AML-193 (cell line): ENCODE measurements around the gene PLPP1.
"Not testable (repeated sequence)": the region's sequence is repeated elsewhere in the genome, so short reads cannot be mapped to it uniquely, and the experiment has no call there.

Experiments used
- DNase-seq, 2 experiments: peaks; one replicate each; lab custom pipeline; 2025; lab: John Stamatoyannopoulos, UW

The PLPP1 gene

DNA sequence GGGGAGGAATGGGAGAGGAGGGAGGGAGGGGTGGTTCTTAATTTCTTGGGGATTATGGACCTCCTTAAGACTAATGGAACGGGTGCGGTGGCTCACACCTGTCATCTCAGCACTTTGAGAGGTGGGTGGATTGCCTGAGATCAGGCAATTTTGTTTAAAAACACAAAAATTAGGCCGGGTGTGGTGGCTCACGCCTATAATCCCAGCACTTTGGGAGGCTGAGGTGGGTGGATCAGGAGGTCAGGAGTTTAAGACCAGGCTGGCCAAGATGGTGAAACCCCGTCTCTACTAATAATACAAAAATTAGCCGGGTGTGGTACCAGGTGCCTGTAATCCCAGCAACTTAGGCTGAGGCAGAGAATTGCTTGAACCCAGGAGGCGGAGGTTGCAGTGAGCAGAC lies 30.8 kb downstream of the PLPP1 start:
- DNase-seq, result not testable (repeated sequence)

GRCh38 chr5:55502759-55503158 lies 32.0 kb downstream of the PLPP1 start:
- DNase-seq, result no peak

DNA sequence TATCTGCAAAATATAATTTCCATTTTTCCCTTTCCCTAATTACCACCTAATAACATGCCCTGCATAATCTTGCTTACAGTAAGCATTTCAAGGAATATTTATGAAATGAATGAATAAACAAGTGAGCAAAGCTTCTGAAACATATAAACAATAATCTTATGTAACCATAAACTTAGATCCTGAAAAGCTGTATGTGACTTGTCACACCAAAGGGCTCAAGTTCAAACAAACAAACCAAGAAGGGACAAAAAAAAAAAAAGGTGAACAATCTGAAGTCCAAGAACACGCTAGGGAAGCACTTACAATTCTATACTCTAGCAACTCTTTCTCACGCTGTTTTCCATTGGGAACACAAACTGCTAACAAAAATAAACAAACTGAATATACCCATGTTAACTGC lies 36.3 kb downstream of the PLPP1 start:
- DNase-seq, result no peak

DNA sequence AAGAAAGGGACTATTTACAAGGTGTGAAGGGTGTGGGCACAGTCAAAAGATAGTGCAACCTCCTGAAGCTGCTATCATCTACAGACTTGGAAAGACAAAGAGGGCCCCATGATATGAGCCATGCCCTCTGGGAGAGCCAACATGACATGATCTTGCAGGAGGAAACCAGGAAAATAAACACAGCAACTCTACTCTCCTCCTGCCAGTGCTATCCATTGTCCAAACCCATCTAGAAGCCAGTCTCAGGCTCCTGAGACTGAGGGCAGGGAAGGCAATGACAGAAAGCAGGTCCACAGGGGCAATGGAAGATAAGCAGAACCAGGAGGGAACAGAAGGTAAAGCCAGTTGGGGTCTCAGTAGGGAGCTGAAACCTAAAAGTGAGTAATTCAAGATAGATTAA lies 37.1 kb downstream of the PLPP1 start:
- DNase-seq, result no peak

GRCh38 chr5:55495216-55495615 lies 39.5 kb downstream of the PLPP1 start:
- no peak for DNase-seq

GRCh38 chr5:55492449-55492848 lies 42.3 kb downstream of the PLPP1 start:
- no peak for DNase-seq

- DNase-seq, result no peak
Observed at GRCh38 chr5:55485073-55485472, 49.7 kb downstream of the PLPP1 start.

- no peak for DNase-seq
Observed at GRCh38 chr5:55484531-55484930, 50.2 kb downstream of the PLPP1 start.

- no peak for DNase-seq
Observed at GRCh38 chr5:55483885-55484284, 50.9 kb downstream of the PLPP1 start.

DNA sequence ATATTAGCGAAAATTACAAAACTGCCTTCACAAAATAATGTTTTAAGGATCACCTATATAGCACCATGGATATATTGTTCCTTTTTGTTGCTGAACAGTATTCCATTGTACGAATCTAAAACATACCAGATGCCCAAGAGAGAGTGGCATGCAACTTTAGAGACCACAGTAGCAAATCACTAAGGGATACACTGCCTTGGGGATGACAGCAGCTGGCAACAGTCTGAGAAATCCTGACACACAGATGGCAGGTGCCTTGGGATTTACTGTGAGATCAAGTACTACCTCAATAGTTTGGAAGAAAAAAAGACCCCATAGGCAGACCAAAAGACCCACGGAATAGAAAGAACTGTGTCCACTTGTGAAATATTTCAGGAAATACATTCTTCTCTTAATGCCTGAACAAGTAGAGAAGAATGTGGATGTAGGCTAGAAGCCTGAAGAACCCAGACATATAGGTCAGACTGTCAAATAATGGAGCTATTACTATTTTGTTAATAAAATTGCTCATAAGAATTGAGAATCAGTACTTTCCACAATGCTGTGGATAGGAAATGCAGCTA lies 53.4 kb downstream of the PLPP1 start:
- no peak for DNase-seq

DNA sequence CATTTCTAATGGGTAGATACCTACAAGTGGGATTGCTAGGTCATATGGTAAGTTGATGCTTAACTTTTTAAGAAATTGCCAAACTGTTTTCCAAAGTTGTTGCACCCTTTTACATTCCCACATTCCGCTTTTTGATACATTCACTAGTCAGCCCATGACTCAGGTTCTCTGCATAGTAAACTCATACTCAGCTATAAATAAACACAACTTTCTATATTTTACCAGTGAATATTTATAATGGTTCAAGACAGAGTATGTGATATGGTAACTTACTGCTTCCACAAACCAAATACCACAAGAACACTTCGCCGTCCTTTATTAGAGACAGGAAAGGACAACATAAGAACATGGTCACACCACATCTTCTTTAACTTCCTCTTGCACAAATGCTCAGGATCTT lies 54.0 kb downstream of the PLPP1 start:
- no peak for DNase-seq

DNA sequence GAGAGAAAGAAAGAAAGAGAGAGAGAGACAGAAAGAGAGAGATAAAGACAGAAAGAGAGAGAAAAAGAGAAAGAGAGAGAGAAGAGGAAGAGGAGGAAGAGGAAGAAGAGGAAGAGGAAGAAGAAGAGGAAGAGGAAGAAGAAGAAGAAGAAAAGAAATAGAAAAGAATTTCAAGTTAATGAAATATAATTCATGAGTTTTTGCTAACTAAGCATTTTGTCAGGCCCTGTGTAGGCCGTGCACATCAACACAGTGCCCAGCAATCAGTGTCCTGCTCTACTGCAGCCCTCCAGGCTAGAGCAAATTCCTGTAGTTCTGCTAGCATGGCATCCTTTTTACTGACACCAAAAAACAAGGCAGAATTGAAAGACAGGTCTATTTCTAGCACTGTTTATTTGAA lies 62.1 kb downstream of the PLPP1 start:
- no peak for DNase-seq

DNA sequence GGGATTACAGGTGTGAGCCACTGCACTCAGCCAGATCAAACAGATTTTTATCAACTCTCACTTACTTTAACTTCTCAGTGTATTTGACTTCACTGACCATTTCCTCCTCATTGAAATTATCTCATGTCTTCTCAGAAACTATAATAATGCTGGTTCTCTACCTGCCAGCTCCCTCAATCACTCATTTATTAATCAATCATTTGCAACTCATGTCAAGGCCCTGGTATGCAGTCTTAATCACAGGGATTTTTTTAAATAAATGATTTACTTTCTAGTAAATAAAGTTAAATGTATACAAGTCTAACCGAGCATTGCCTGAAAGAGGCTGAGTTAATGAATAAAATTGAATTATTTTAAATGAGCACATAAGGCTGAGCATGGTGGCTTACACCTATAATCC lies 63.3 kb downstream of the PLPP1 start:
- DNase-seq, result no peak

DNA sequence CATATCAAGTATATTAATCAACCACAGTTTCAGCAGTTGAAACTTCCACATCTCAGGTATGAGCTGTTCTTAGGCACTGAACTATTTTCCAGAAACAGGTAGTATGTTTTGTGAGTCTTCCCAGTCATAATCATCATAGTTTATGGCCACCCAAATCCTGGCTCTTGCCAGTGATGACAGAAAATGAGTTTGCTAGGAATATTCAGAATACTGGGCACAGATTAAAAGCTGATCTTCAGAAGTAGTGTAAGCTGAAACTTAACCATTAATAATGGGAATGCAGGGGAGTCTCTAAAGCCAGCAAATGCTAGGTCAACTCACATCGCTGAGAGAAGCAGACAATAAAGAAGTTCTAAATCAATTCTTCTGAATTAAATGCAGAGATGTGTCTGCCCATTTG lies 64.5 kb downstream of the PLPP1 start:
- no peak for DNase-seq

DNA sequence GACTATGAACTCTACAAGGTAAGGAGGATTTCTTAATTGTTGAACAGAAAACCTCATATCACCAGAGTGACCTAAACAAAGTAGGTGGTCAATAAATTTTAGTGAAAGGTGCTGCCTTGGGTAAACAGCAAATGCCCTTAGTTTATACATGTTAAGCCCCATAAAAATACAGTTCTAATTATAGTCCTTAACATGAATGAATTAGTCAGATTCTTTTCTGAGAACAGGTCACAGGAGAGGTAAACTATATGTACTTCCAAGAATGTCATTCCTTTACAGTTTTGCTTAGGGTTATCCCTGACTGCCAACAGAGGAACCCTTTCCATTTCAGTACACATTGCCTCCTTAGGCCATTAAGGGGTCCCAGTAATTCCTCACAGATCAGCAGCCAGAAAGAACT lies 64.9 kb downstream of the PLPP1 start:
- DNase-seq, result no peak

DNA sequence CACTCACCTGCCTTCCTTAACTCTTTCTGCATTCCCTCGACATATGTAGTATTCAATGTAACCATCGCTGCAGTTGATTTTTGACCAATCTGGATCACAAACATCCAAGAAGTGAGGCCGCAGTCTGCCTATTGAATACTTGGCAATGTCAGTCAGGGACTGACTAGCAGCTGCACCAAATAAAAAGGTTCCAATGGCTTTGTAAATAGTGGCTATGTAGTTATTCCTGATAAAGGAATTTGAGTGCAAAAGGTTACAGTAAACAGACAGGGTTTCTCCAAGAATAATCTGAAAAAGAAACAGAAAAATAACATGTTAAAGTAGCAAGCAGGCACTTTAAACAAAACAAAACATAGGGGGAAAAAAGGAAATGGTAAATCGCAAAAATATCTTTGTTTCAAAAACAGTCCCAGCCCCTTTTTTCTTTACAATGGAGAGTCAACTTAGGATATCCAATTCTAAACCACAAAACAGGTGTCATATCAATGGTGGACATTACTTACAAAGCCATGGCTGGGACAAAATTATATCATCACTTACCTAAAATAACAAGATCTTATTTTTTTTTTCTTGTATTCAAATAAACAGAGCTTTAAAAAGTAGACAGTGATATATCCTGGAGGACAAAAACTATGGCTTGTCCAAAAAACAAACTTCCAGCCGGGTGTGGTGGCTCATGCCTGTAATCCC lies 66.8 kb downstream of the PLPP1 start:
- DNase-seq, result no peak

GRCh38 chr5:55463613-55464012 lies 71.2 kb downstream of the PLPP1 start:
- no peak for DNase-seq

DNA sequence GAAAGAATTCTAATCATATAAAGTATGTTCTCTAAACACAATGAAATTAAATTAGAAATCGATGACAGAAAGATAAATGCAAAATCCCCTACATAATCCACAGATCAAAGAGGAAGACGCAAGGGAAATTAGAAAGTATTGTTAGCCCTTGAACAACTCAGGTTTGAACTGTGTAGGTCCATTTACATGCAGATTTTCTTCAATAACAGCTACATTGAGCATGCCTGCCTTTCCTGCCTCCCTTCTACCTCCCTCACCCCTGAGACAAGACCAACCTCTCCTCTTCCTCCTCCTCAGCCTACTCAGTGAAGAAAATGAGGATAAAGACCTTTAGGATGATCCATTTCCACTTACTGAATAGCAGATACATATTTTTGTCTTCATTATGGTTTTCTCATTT lies 75.2 kb downstream of the PLPP1 start:
- no peak for DNase-seq

DNA sequence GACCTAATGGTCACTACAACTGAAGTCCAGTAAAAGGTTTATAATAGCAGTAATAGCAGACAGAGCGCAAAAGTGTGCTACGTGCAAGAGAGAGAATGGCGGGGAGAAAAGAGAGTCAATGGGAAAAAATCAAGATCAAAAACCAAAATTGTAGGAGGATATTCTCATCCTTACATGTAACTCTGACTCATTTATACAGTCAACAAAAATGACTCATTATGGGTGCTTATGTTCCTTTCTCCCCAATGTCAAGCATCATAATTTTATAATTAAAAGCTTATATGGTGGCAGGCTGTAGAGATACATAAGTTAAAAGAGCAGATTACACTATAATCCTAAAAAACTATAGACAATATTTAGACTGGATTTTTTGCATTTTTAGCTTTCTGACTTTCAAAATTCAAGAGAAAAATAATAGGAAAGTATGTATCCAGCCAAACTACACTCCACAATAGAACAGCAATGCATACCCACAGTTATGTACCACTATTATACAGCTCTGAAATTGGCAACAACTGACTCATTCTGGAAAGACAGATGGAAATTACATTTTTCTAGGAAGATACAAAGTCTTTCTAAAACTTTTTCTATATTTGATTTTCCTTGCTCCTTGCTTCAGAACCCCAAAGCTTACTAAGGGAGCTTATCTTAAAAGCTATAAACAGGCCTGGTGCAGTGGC lies 78.4 kb downstream of the PLPP1 start:
- DNase-seq, result no peak

DNA sequence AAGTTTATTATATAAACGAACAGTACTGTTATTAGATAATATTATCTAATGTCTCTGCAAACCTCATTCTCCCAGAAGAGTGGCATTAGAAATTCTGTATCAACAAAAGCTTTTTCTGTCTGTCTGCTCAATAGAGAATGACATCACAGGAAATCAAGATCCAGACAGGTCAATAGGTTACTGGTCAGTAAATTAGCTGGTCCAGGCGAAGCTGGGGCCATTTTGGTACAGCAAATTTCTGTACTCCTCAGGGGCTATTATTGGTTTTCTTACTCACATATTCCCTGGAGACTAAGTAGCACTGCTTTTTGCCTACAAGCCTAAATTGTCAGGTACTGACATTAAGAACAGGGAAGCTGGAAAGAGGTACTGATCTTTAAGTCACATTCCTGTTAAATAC lies 80.5 kb downstream of the PLPP1 start:
- DNase-seq, result no peak

GRCh38 chr5:55453211-55453610 lies 81.6 kb downstream of the PLPP1 start:
- no peak for DNase-seq

- no peak for DNase-seq
Observed at GRCh38 chr5:55451976-55452375, 82.8 kb downstream of the PLPP1 start.

DNA sequence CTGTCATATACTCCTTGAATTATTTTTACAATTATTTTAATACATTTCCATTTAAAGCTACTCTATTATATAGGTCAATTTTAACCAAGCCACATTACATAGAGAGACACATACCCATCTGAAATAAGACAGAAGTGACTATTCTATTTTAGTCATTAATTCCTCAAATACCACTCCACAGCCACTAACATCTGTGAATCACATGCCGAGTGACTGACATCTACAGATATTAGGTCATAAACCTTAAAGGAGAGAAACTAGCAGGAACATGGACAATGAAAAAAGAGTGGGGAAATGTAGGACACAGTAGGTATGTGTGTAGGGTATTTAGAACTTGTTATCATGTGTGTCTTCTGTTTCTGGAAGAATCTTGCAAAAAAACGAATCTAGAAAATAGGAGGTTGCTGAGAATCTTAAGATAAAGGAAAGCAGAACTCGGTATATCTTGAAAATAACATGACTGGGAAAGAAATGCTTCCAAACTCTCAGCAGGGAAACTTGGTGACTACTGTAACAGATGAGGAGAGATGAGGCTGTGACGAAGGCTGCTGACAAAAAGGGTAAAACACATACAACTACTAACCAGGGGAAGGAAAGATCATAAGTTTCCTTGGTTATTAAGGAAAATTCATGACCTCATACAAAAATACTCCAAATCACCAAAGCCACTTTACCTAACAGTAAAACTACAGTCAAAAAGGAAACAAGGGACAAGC lies 84.6 kb downstream of the PLPP1 start:
- DNase-seq, result no peak
